ENCODE measurements around the gene POPDC3. TPM values are rescaled to one million over a fixed set of nuclear protein-coding genes. Genes with fewer than 3 reads are reported as not detected.

The POPDC3 gene
- total and polyA plus RNA-seq, 2 of the 4 experiments (the other 2 are of a cell fraction): 22.7 to 25.8 TPM

GRCh38 chr6:105163183-105163582 is 16.6 kb downstream of the POPDC3 start:
- no peak for ATAC-seq (ENCODE audit: low read depth)

More at GRCh38 chr6:105163183-105163582, 16.6 kb downstream of the POPDC3 start:
- no peak overlapping the region for H2BK20ac ChIP-seq (ENCODE audit: low read depth, low read length)
- dilution Hi-C loops (cut with HindIII; ENCODE audit: low sequenced_read_pairs, unreplicated experiment): no loop called here
- H4K20me1 ChIP-seq (ENCODE audit: insufficient read depth, low read length): no peaks in the 10 kb centered on the region
- H3K4me2 ChIP-seq (ENCODE audit: low read depth, low read length): no peak overlapping the region
- no peak overlapping the region for H3K27ac ChIP-seq (ENCODE audit: insufficient read depth, low read length)
- no peak overlapping the region for H4K91ac ChIP-seq (ENCODE audit: insufficient read depth, low read depth, low read length)
- H3K23ac ChIP-seq (ENCODE audit: low read depth, low read length): no peak overlapping the region
- no peak overlapping the region for H2BK5ac ChIP-seq (ENCODE audit: low read depth, low read length, poor library complexity, severe bottlenecking)
- H2BK15ac ChIP-seq (ENCODE audit: low read depth, low read length): no peak overlapping the region
- peaks cover 3% of the 10 kb centered on the region for H3K4me1 ChIP-seq (ENCODE audit: control insufficient read depth, insufficient read depth, low read length)
- ChIA-PET POLR2A (ENCODE audit: unreplicated experiment) (no interaction called here), CTCF (no interaction called here)
- H4K5ac ChIP-seq (ENCODE audit: low read depth, low read length): no peak overlapping the region
- no peaks in the 10 kb centered on the region for H3K27me3 ChIP-seq (ENCODE audit: control insufficient read depth, insufficient read depth, low read length)
- no peak overlapping the region for H2AFZ ChIP-seq (replicated peaks; ENCODE audit: low read length, poor library complexity)
- no peak overlapping the region for H2AK9ac ChIP-seq (replicated peaks; ENCODE audit: low read depth, low read length, poor library complexity)
- H2AK5ac ChIP-seq (ENCODE audit: low read depth, low read length): no peak overlapping the region
- peak; percentile 14 for DNase-seq
- no peak overlapping the region for H3K18ac ChIP-seq (ENCODE audit: low read depth, low read length)
- intact Hi-C loops (cut with micrococcal nuclease): no loop called here
- no peak overlapping the region for H3K9ac ChIP-seq (ENCODE audit: low read depth, low read length)
- H3K36me3 ChIP-seq (ENCODE audit: control insufficient read depth, insufficient read depth, low read length): peaks cover 2% of the 10 kb centered on the region; the same call in 1 of the 2 replicates
- no peak overlapping the region for H3K4me3 ChIP-seq (ENCODE audit: insufficient read depth, low read depth, low read length)
- no peak overlapping the region for H2BK120ac ChIP-seq (ENCODE audit: low read depth, low read length)
- H3K9me3 ChIP-seq (ENCODE audit: control insufficient read depth, insufficient read depth, low read length): no peaks in the 10 kb centered on the region
- no peak for TF ChIP-seq BHLHE40 (IDR thresholded peaks at IDR 0.05; ENCODE audit: low read depth, low read length)
- no peak for TF ChIP-seq MAFK (IDR thresholded peaks at IDR 0.05; ENCODE audit: low read depth, low read length)
- no peak for TF ChIP-seq FOS (IDR thresholded peaks at IDR 0.05; ENCODE audit: low read depth, low read length)
- TF ChIP-seq CEBPB (IDR thresholded peaks at IDR 0.05; ENCODE audit: low read depth, low read length): no peak
- no peak for TF ChIP-seq SMC3 (IDR thresholded peaks at IDR 0.05; ENCODE audit: low read depth, low read length)
- TF ChIP-seq RCOR1 (IDR thresholded peaks at IDR 0.05; ENCODE audit: insufficient replicate concordance, low read length): no peak
- TF ChIP-seq, protein P1, sequence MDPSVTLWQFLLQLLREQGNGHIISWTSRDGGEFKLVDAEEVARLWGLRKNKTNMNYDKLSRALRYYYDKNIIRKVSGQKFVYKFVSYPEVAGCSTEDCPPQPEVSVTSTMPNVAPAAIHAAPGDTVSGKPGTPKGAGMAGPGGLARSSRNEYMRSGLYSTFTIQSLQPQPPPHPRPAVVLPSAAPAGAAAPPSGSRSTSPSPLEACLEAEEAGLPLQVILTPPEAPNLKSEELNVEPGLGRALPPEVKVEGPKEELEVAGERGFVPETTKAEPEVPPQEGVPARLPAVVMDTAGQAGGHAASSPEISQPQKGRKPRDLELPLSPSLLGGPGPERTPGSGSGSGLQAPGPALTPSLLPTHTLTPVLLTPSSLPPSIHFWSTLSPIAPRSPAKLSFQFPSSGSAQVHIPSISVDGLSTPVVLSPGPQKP (IDR thresholded peaks at IDR 0.05; ENCODE audit: borderline replicate concordance, low read depth, low read length): no peak
- TF ChIP-seq RFX5 (IDR thresholded peaks at IDR 0.05; ENCODE audit: low read depth, low read length): no peak
- TF ChIP-seq CTCF (conservative IDR thresholded peaks at IDR 0.05; ENCODE audit: low read depth, low read length): no peak
- TF ChIP-seq MXI1 (IDR thresholded peaks at IDR 0.05; ENCODE audit: borderline replicate concordance, low read depth, low read length): no peak
- no peak for TF ChIP-seq CHD1 (IDR thresholded peaks at IDR 0.05; ENCODE audit: low read depth, low read length)
- in situ Hi-C loops (cut with MboI; ENCODE audit: low sequenced_read_pairs): no loop called here
- H3K79me1 ChIP-seq (ENCODE audit: low read depth in 1 of 2, low read length in 2 of 2): peaks cover 0 to 22% of the 10 kb centered on the region in 2 experiments; a peak in 3 of 4 replicates
- H3K9me1 ChIP-seq (ENCODE audit: insufficient read depth, low read length): peaks cover 2% of the 10 kb centered on the region; the same call in 1 of the 2 replicates
- no peak overlapping the region for H3K4ac ChIP-seq (ENCODE audit: low read depth, low read length)
- no peak overlapping the region for H3K14ac ChIP-seq (replicated peaks; ENCODE audit: low read depth, low read length)
- no TSS peak for BruUV-seq (replicated peaks)
- H4K8ac ChIP-seq (ENCODE audit: low read depth in 2 of 2, low read length in 2 of 2): no peak overlapping the region
- H3K56ac ChIP-seq (ENCODE audit: extremely low read depth, insufficient read depth, low read length): no peak overlapping the region

All from IMR-90 (cell line).